BLaER1 (cell line): Measurements from ENCODE around the gene CHD2.

Experiments
- H3K27ac ChIP-seq: shearing (Covaris generic); formaldehyde crosslinking; 2 replicates; pipeline ENCODE4 v1.8.1; 2022
- H3K27me3 ChIP-seq: shearing (Covaris generic); formaldehyde crosslinking; 2 replicates; pipeline ENCODE4 v1.8.1; 2022
- H3K36me3 ChIP-seq: shearing (Covaris generic); formaldehyde crosslinking; 2 replicates; pipeline ENCODE4 v1.8.1; 2022
- H3K4me1 ChIP-seq: shearing (Covaris generic); formaldehyde crosslinking; 2 replicates; pipeline ENCODE4 v1.8.1; 2022
- H3K4me2 ChIP-seq: shearing (Covaris generic); formaldehyde crosslinking; 2 replicates; pipeline ENCODE4 v1.8.1; 2022
- H3K4me3 ChIP-seq: shearing (Covaris generic); formaldehyde crosslinking; 2 replicates; pipeline ENCODE4 v1.8.1; 2022
- H3K9ac ChIP-seq: shearing (Covaris generic); formaldehyde crosslinking; 2 replicates; pipeline ENCODE4 v1.8.1; 2022
- H3K9me3 ChIP-seq: shearing (Covaris generic); formaldehyde crosslinking; 2 replicates; pipeline ENCODE4 v1.8.1; 2022
- H4K20me1 ChIP-seq: shearing (Covaris generic); formaldehyde crosslinking; 2 replicates; pipeline ENCODE4 v1.8.1; 2022
- Cebpa-rat ChIP-seq: shearing (Covaris generic); IDR thresholded peaks from 2 replicates; pipeline ENCODE4 v1.8.1; 2022

CHD2 gene

GRCh38 chr15:93047621-93048425 lies 147.7 kb downstream of the CHD2 start:
- no peak for TF ChIP-seq Cebpa-rat

GRCh38 chr15:93048426-93048721 lies 148.2 kb downstream of the CHD2 start:
- Histone ChIP-seq H3K27ac (peak overlapping the region; percentile 78), H3K36me3 (peaks cover 89% of the 10 kb centered on the region), H3K27me3 (no peaks in the 10 kb centered on the region), H3K9ac (peak overlapping the region; percentile 41; the same call in 1 of the 2 replicates), H3K4me2 (peak overlapping the region; percentile 79), H3K4me3 (no peak overlapping the region), H3K9me3 (peaks cover 11% of the 10 kb centered on the region), H3K4me1 (peaks cover 100% of the 10 kb centered on the region), H4K20me1 (peaks cover 99% of the 10 kb centered on the region)
- no peak for TF ChIP-seq Cebpa-rat

More at GRCh38 chr15:93047621-93048425, 147.7 kb downstream of the CHD2 start:
- Histone ChIP-seq H3K4me2 (peak overlapping the region; percentile 79), H3K9ac (peak overlapping the region; percentile 41; the same call in 1 of the 2 replicates), H4K20me1 (peaks cover 98% of the 10 kb centered on the region), H3K4me3 (no peak overlapping the region), H3K9me3 (peaks cover 11% of the 10 kb centered on the region), H3K27ac (peak overlapping the region; percentile 78), H3K36me3 (peaks cover 89% of the 10 kb centered on the region), H3K4me1 (peaks cover 100% of the 10 kb centered on the region), H3K27me3 (no peaks in the 10 kb centered on the region)

- no peak for TF ChIP-seq Cebpa-rat
- H3K4me2 ChIP-seq, result peak overlapping the region; percentile 79
- no peak overlapping the region for H3K4me3 ChIP-seq
- H3K36me3 ChIP-seq, result peaks cover 91% of the 10 kb centered on the region
- peaks cover 11% of the 10 kb centered on the region for H3K9me3 ChIP-seq
- H3K27me3 ChIP-seq, result no peaks in the 10 kb centered on the region
- peaks cover 100% of the 10 kb centered on the region for H4K20me1 ChIP-seq
- peak overlapping the region; percentile 78 for H3K27ac ChIP-seq
- H3K4me1 ChIP-seq, result peaks cover 98% of the 10 kb centered on the region
- peak overlapping the region; percentile 41; the same call in 1 of the 2 replicates for H3K9ac ChIP-seq
Measured at GRCh38 chr15:93048759-93049161, 148.6 kb downstream of the CHD2 start.

DNA sequence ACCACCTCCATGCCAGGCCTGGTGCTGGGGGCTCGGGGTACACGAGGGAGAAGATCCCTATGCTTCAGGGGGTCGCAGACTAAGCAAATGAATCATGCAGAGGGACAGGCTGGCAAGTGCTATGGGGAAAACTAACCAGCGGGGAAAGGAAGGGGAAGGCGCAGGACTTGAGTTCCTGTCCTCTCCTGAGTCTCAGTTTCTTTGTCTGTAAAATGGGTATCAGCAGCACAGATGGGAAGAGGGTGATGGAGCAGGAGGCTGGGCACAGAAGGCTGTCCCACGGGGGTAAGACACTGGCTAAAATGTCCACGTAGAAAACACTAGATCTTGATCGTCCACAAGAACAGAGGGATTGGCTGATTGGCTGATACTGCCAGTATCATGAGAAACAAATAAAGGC lies 149.1 kb downstream of the CHD2 start:
- H3K9ac ChIP-seq, result peak overlapping the region; percentile 38; the same call in 1 of the 2 replicates
- peaks cover 91% of the 10 kb centered on the region for H3K36me3 ChIP-seq
- no peak for TF ChIP-seq Cebpa-rat

GRCh38 chr15:93049914-93050578 lies 149.9 kb downstream of the CHD2 start:
- TF ChIP-seq Cebpa-rat, result no peak
- peak overlapping the region; percentile 47 for H3K27ac ChIP-seq
- peak overlapping the region; percentile 79 for H3K4me2 ChIP-seq
- no peak overlapping the region for H3K9ac ChIP-seq
- H3K27me3 ChIP-seq, result no peaks in the 10 kb centered on the region
- peaks cover 91% of the 10 kb centered on the region for H3K36me3 ChIP-seq
- peaks cover 100% of the 10 kb centered on the region for H4K20me1 ChIP-seq
- H3K9me3 ChIP-seq, result peaks cover 11% of the 10 kb centered on the region
- no peak overlapping the region for H3K4me3 ChIP-seq
- peaks cover 87% of the 10 kb centered on the region for H3K4me1 ChIP-seq

More for the DNA sequence above, 149.1 kb downstream of the CHD2 start:
- Histone ChIP-seq H3K4me1 (peaks cover 93% of the 10 kb centered on the region), H3K27me3 (no peaks in the 10 kb centered on the region), H3K4me2 (peak overlapping the region; percentile 79), H4K20me1 (peaks cover 100% of the 10 kb centered on the region), H3K27ac (peak overlapping the region; percentile 47), H3K4me3 (no peak overlapping the region), H3K9me3 (peaks cover 11% of the 10 kb centered on the region)

- peaks cover 91% of the 10 kb centered on the region for H3K36me3 ChIP-seq
- peaks cover 87% of the 10 kb centered on the region for H3K4me1 ChIP-seq
- peak overlapping the region; percentile 79 for H3K4me2 ChIP-seq
- H3K27ac ChIP-seq, result peak overlapping the region; percentile 47; the same call in 1 of the 2 replicates
- H3K27me3 ChIP-seq, result no peaks in the 10 kb centered on the region
- no peak overlapping the region for H3K9ac ChIP-seq
- TF ChIP-seq Cebpa-rat, result no peak
- H4K20me1 ChIP-seq, result peaks cover 100% of the 10 kb centered on the region
- H3K4me3 ChIP-seq, result no peak overlapping the region
- H3K9me3 ChIP-seq, result peaks cover 11% of the 10 kb centered on the region
Measured at GRCh38 chr15:93050648-93051047, 150.5 kb downstream of the CHD2 start.

GRCh38 chr15:93051236-93052089 lies 151.3 kb downstream of the CHD2 start:
- Histone ChIP-seq H3K4me2 (peak overlapping the region; percentile 4; the same call in 1 of the 2 replicates), H3K9me3 (peaks cover 5% of the 10 kb centered on the region), H3K27me3 (no peaks in the 10 kb centered on the region), H4K20me1 (peaks cover 100% of the 10 kb centered on the region), H3K9ac (no peak overlapping the region), H3K4me1 (peaks cover 84% of the 10 kb centered on the region), H3K27ac (peak overlapping the region; percentile 46), H3K4me3 (no peak overlapping the region), H3K36me3 (peaks cover 91% of the 10 kb centered on the region)
- TF ChIP-seq Cebpa-rat, result no peak

GRCh38 chr15:93052090-93052879 lies 152.2 kb downstream of the CHD2 start:
- peaks cover 84% of the 10 kb centered on the region for H3K4me1 ChIP-seq
- no peak overlapping the region for H3K9ac ChIP-seq
- peak overlapping the region; percentile 3; the same call in 1 of the 2 replicates for H3K4me2 ChIP-seq
- H3K4me3 ChIP-seq, result no peak overlapping the region
- no peaks in the 10 kb centered on the region for H3K9me3 ChIP-seq
- no peak overlapping the region for H3K27ac ChIP-seq
- no peak for TF ChIP-seq Cebpa-rat
- peaks cover 92% of the 10 kb centered on the region for H3K36me3 ChIP-seq
- peaks cover 100% of the 10 kb centered on the region for H4K20me1 ChIP-seq
- no peaks in the 10 kb centered on the region for H3K27me3 ChIP-seq

DNA sequence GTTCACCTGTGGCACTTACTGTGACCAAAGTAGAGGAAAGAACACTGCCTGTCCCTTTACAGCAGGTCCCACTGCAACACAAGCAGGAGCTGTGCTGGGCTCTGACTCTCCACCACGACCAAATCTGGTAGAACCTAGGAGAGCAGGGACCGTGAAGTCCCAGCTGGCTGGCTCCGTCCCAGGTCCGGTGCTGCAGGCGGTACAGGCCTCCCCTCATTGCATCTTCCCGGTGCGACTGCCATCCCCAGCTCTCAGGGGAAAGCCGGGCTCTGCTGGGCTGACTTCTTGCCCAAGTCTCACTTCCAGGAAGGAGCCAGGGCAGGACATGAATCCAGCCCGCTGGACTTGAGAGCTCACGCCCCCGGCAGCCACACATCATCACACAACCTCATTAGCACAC lies 155.1 kb downstream of the CHD2 start:
- Histone ChIP-seq H3K27me3 (no peaks in the 10 kb centered on the region), H3K4me2 (no peak overlapping the region), H4K20me1 (peaks cover 100% of the 10 kb centered on the region), H3K4me1 (peaks cover 65% of the 10 kb centered on the region), H3K9me3 (no peaks in the 10 kb centered on the region), H3K4me3 (no peak overlapping the region), H3K9ac (no peak overlapping the region), H3K27ac (peak overlapping the region; percentile 26; the same call in 1 of the 2 replicates), H3K36me3 (peaks cover 98% of the 10 kb centered on the region)
- TF ChIP-seq Cebpa-rat, result no peak
